Cardiac muscle cell (in vitro differentiated cells and primary cell): ENCODE data around the gene GATB. TPM values are rescaled to one million over a fixed set of nuclear protein-coding genes. Genes with fewer than 3 reads are reported as not detected.
A peak's percentile ranks its signal among the peaks of the same experiment; 100 is the strongest.

Experiments
- DNase-seq, 2 donors: peaks; one replicate each; pipeline versions ENCODE4 v3.0.0 to v3.0.0-alpha.2; 2010 to 2017; ENCODE audit warnings: low read depth in 1 of 2, low spot score in 1 of 2
- H3K27ac ChIP-seq: fragments of 200-600 bp; sonication (generic); 2 replicates; pipeline ENCODE4 v1.5.1; 2016
- H3K27me3 ChIP-seq: fragments of 200-600 bp; sonication (generic); 2 replicates; pipeline ENCODE4 v1.6.0; 2016; ENCODE audit warnings: control low read depth
- H3K36me3 ChIP-seq: fragments of 200-600 bp; sonication (generic); 2 replicates; pipeline ENCODE4 v1.5.1; 2016; ENCODE audit warnings: control low read depth
- H3K4me1 ChIP-seq: fragments of 200-600 bp; sonication (generic); 2 replicates; pipeline ENCODE4 v1.8.1; 2017; ENCODE audit warnings: low read depth, mild to moderate bottlenecking, mixed run types
- H3K4me3 ChIP-seq: fragments of 200-600 bp; sonication (generic); 2 replicates; pipeline ENCODE4 v1.5.1; 2016; ENCODE audit warnings: mild to moderate bottlenecking
- H3K9me3 ChIP-seq: fragments of 200-600 bp; sonication (generic); 2 replicates; pipeline ENCODE4 v1.5.1; 2017; ENCODE audit warnings: low read depth, mild to moderate bottlenecking, control low read depth
- CTCF ChIP-seq: IDR thresholded peaks from 2 replicates; pipeline ENCODE4 v1.5.1; 2012; ENCODE audit warnings: low read depth, mild to moderate bottlenecking, low read length
- polyA plus RNA-seq: library from polyadenylated mRNA; unstranded; fragments of >200 nt; fragmentation: Nextera tagmentation; extraction: Ambion mirVana; gene quantifications from 2 replicates; pipeline ENCODE4 v1.2.1, GENCODE V29; 2016
- total RNA-seq: library from RNA; depleted of rRNA; stranded (reverse); fragments of >200 nt; gene quantifications from 2 replicates; pipeline ENCODE4 v1.2.3, GENCODE V29; 2016

The GATB gene
- total and polyA plus RNA-seq, 2 experiments from 2014 or later: 24.4 to 45.3 TPM

GRCh38 chr4:151807220-151807619, 46.4 kb upstream of the GATB start:
- peaks cover 30% of the 10 kb centered on the region for H3K4me1 ChIP-seq
- no peak overlapping the region for H3K4me3 ChIP-seq
- H3K27ac ChIP-seq: peak overlapping the region; percentile 100
- H3K36me3 ChIP-seq: no peaks in the 10 kb centered on the region
- no peaks in the 10 kb centered on the region for H3K9me3 ChIP-seq
- H3K27me3 ChIP-seq: no peaks in the 10 kb centered on the region
- peak; percentile 11 to 91 for DNase-seq
- TF ChIP-seq CTCF: no peak

- no peak for TF ChIP-seq CTCF
- H3K4me1 ChIP-seq: peaks cover 30% of the 10 kb centered on the region
- no peaks in the 10 kb centered on the region for H3K27me3 ChIP-seq
- H3K27ac ChIP-seq: peak overlapping the region; percentile 100
- peak; percentile 54 to 84 for DNase-seq
- no peak overlapping the region for H3K4me3 ChIP-seq
- no peaks in the 10 kb centered on the region for H3K9me3 ChIP-seq
- H3K36me3 ChIP-seq: no peaks in the 10 kb centered on the region
These were observed 45.7 kb upstream of the GATB start for GRCh38 chr4:151806511-151806927.

- no peaks in the 10 kb centered on the region for H3K27me3 ChIP-seq
- no peak for TF ChIP-seq CTCF
- peaks cover 30% of the 10 kb centered on the region for H3K4me1 ChIP-seq
- H3K4me3 ChIP-seq: no peak overlapping the region
- no peak for DNase-seq
- H3K27ac ChIP-seq: no peak overlapping the region
- H3K9me3 ChIP-seq: no peaks in the 10 kb centered on the region
- no peaks in the 10 kb centered on the region for H3K36me3 ChIP-seq
These were observed 44.0 kb upstream of the GATB start for GRCh38 chr4:151804821-151805220.

- Histone ChIP-seq H3K4me3 (no peak overlapping the region), H3K27me3 (no peaks in the 10 kb centered on the region), H3K36me3 (no peaks in the 10 kb centered on the region), H3K4me1 (peaks cover 35% of the 10 kb centered on the region), H3K9me3 (no peaks in the 10 kb centered on the region), H3K27ac (no peak overlapping the region)
- no peak for TF ChIP-seq CTCF
- no peak for DNase-seq
These were observed 43.4 kb upstream of the GATB start for GRCh38 chr4:151804086-151804630.

- no peaks in the 10 kb centered on the region for H3K36me3 ChIP-seq
- peaks cover 33% of the 10 kb centered on the region for H3K4me1 ChIP-seq
- no peak for DNase-seq
- no peaks in the 10 kb centered on the region for H3K27me3 ChIP-seq
- H3K4me3 ChIP-seq: no peak overlapping the region
- no peaks in the 10 kb centered on the region for H3K9me3 ChIP-seq
- TF ChIP-seq CTCF: no peak
- H3K27ac ChIP-seq: no peak overlapping the region
These were observed 42.4 kb upstream of the GATB start for GRCh38 chr4:151803246-151803645.
